HG03460 (cell line): ENCODE data around the gene CD320.
"Not testable (repeated sequence)": the region's sequence is repeated elsewhere in the genome, so short reads cannot be mapped to it uniquely, and the experiment has no call there.

Source experiments
- ATAC-seq: cut with Tn5 transposase; IDR thresholded peaks from one replicate; pipeline ENCODE4 v1.9.1; 2021; ENCODE audit not compliant: unreplicated experiment

CD320 gene

GRCh38 chr19:8310342-8311055, 2.3 kb upstream of the CD320 start:
- ATAC-seq: no peak

DNA sequence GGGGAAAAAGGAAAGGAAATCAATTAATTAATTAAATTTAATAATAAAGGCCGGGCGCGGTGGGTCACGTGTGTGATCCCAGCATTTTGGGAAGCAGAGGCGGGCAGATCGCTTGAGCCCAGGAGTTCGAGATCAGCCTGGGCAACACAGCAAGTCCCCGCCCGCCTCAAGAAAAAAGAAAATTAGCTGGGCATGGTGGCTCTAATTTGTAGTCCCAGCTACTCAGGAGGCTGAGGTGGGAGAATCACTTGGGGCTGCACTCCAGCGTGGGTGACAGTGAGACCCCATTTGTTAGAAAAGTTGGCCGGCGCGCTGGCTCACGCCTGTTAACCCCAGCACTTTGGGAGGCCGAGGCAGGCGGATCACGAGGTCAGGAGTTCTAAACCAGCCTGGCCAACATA, 733 bp upstream of the CD320 start:
- no peak for ATAC-seq

DNA sequence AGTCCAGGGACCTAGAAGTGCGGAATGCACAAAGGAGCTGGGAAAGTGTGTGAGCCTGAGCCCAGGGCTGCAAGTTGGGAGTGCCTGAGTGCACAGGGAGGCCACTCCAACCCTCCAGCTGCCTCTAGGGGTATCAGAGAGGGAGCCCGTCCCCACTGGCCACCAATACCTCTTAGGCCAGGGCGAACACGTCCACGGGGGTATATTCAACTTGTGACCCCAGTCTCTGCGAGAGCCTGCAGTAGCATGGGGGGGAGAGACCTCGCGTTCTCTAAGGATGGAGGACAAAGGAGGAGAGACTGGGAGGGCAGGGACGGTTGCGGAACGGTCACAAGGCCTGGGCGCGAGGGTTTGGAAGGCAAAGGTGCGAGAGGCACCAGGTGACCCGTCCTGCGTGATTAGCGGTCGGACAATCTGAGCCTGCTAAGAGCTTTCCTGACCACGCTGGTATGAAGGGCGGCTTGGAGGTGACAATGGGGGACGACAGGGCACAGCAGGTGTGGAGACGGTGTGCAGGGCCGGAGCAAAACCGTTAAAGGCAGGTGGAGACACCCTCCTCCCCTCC, 676 bp downstream of the CD320 start:
- ATAC-seq: no peak

- ATAC-seq: no peak
Measured at GRCh38 chr19:8306235-8307054, 1.7 kb downstream of the CD320 start.

DNA sequence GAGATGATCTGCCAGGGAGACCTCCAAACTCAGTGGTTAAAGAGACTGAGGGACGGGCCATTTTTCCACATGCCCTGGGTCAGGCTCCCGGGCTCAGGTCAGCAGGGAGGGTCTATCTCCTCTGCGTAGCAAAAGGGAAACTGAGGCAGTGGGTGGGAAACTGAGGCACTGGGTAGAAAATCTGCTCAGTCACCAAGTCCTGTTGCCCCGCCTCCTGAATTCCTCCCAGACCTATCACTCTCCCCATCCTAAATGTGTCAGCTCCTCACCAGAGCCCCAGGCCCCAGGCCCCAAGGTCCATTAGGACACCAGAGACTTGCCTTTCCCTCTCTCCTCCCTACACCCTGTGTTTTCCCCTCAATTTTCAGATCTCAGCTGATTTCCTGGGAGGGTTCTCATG, 2.4 kb downstream of the CD320 start:
- no peak for ATAC-seq

- no peak for ATAC-seq
Measured at GRCh38 chr19:8304841-8305621, 3.1 kb downstream of the CD320 start.

DNA sequence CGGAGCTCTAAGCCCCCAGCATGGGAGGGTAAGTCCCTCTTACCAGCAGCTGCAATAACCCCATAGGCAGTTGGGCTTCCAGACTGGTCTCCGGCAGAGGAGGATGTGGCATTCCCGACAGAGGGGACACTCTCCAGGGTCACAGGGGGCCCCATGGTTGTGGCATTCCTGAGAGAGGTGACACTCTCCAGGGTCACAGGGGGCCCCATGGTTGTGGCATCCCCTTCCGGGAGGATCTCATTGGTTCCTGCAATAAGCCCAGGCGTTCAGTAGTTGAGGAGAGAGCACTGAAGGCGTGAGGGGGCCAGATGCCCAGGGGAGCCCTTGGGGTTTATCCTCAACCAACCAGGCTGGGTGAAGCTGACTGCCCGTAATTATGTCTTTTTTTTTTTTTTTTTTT, 5.4 kb downstream of the CD320 start:
- no peak for ATAC-seq

DNA sequence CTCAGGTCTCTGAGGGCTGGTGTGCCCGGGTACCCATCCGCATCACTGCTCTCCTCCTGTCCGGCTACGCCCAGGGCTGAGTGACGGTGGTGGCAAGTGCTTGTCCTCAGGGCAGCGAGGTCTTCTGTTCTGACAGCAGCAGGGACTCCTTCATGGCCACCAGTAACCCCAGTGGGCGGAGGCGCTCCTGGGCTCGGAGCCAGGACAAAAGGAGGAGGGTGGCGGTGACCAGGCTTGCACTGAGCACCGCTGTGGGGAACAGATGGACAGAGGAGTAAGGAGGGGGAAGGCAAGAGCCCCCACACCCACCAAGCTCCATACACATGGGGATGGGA, 5.8 kb downstream of the CD320 start:
- no peak for ATAC-seq

DNA sequence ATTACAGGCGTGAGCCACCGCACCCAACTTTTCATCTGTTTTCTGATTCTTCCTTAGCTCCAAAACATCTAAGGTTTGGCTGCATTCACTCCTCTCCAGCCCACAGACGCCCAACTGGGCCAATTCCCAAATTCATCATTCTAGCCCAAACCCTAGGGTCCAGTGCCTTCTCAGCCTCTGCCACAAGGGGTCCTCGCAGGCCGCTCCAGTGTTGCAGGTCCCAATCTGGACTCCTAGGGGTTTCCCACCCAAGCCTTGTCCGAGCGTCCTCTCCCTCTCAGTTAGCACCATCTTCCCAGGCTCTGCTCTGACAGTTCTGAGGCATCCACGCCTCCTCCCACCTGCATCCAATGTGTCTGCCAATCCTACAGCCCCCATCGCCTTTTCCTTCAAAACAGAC, 16.8 kb downstream of the CD320 start:
- ATAC-seq: not testable (repeated sequence)

- ATAC-seq: not testable (repeated sequence)
Measured at GRCh38 chr19:8276508-8276907, 31.6 kb downstream of the CD320 start.

DNA sequence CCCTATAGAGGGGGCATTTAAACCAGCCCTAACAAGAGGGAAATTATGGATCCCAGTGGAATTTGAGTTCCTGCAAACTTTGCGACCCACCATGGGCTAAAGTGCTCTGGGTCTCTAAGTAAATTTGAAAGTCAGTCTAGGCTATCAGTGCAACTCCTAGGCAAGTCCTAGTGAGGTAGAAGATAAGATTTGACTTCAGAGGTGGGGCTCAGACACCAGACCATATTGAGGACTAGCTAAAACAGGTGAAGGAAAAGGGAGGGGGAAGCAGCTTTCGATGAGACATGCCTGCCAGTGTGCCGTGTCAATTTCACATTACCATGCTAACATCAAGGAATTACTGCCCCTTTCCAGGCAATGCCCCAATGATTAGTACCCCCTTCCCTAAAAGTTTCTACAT, 38.4 kb downstream of the CD320 start:
- ATAC-seq: no peak

DNA sequence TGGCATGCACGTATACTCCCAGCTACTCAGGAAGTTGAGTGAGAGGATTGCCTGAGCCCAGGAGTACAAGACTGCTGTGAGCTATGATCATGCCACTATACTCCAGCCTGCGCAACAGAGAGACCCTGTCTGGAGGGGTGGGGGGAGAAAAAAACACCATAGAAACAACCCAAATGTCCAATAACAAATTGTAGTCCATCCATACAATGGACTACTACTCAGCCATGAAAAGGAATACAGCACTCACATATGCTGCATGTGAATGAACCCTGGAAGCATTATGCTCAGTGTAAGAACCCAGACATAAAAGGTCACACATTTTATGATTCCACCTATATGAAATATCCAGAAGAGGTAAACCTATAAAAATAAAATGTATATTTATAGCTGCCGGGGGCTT, 42.3 kb downstream of the CD320 start:
- ATAC-seq: no peak

DNA sequence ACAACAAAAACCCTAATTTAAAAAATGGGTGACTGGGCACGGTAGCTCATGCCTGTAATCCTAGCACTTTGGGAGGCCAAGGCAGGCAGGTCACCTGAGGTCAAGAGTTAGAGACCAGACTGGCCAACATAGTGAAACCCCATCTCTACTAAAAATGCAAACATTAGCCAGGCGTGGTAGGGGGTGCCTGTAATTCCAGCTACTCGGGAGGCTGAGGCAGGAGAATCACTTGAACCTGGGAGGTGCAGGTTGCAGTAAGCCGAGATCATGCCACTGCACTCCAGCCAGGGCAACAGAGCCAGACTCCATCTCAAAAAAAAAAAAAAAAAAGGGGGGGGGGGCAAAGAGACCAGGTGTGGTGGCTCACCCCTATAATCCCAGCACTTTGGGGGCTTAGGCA, 43.9 kb downstream of the CD320 start:
- not testable (repeated sequence) for ATAC-seq

- no peak for ATAC-seq
Measured at GRCh38 chr19:8262431-8262830, 45.7 kb downstream of the CD320 start.

GRCh38 chr19:8261881-8262280, 46.3 kb downstream of the CD320 start:
- no peak for ATAC-seq

- ATAC-seq: no peak
Measured at GRCh38 chr19:8261347-8261746, 46.8 kb downstream of the CD320 start.

DNA sequence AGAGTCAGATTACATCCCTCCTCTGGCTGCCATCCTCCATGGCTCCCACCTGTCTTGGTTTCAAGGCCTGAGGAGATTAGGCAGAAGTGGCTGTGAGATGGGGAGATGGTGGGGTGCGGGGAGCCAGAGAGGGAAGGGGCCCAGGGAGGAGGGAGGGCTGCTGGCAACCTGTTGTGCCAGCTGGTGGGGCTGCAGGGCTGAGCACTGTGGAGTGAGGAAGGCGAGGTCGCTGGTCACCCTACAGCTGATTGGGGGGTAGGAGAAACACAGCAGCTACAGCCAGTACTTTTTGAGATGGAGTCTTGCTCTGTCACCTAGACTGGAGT, 48.3 kb downstream of the CD320 start:
- no peak for ATAC-seq

DNA sequence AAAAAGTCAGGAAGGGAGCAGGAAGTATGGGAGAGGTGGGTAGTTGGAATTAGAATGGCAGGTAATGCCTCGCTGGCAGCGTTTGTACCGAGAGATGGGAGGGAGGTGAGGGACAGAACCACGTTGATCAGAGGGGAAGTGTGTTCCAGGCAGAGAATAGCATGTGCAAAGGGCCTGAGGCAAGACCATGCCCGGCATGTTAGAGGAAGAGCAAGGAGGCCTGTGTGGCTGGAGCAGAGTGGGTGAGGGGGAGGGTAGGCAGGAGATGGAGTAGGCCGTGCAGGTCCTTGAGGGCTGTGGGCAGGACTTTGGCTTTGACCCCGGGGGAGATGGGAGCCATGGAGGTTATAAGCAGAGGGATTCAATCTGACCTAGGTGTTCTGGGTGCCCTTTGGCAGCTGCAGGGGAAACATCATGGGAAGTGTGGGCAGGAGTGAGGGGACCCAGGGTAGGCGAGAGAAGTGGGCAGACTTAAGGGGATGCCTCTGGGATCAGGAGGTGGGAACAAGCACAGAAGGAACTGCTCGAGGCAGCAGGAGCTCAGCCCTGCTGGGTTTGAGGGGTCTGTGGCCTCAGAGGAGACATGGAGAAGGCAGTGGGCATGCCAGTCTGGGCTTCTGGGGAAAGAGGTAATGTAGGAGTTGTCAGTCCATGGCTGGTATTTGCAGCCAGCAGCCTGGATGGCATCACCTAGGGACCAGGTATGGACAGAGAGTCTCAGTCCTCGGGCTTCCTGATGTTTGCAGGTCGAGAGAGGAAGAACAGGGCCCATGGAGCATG, 48.8 kb downstream of the CD320 start:
- no peak for ATAC-seq

DNA sequence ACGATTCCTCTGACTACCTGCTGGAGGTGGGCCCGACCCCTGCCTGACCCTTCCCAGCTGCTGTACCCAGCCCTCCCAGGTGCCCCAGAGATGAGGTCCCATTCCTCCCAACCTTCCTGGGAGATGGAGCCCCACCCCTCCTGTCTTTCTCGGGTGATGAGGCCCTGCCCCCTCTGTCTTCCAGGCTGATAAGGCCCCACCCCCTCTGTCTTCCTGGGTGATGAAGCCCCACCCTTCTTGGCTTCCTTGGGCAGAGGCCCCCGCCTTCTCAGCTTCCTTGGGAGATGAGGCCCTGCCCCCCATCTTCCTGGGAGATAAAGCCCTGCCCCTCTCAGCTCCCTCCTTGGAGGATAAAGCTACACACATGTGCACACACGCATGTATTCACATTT, 51.1 kb downstream of the CD320 start:
- ATAC-seq: no peak

- ATAC-seq: no peak
Measured at GRCh38 chr19:8256276-8257051, 51.7 kb downstream of the CD320 start.
